Measurements from ENCODE around the gene CPNE8.

Gene CPNE8

DNA sequence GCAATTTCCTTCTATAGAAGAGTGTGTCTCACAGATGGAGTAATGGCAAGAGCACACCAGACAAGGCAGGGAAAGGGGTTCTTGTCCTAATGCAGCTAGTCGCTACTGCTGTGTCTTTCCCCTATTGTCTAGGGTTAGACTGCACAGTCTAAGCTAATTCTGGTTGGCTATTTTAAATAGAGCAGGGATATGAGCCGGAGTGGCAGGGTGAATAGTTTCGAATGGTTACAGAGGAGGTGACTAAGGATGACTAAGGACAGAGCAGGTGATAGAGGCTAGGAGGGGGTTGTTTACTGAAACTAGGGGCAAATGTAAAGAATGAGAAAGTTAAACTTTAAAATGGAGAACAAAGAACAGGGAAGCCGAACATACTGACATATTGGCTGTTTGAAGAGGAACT lies 25.6 kb upstream of the CPNE8 start:
- no peak overlapping the region for H3K4me3 ChIP-seq (ENCODE audit: low read depth, low read length)
- TF ChIP-seq, protein P1, sequence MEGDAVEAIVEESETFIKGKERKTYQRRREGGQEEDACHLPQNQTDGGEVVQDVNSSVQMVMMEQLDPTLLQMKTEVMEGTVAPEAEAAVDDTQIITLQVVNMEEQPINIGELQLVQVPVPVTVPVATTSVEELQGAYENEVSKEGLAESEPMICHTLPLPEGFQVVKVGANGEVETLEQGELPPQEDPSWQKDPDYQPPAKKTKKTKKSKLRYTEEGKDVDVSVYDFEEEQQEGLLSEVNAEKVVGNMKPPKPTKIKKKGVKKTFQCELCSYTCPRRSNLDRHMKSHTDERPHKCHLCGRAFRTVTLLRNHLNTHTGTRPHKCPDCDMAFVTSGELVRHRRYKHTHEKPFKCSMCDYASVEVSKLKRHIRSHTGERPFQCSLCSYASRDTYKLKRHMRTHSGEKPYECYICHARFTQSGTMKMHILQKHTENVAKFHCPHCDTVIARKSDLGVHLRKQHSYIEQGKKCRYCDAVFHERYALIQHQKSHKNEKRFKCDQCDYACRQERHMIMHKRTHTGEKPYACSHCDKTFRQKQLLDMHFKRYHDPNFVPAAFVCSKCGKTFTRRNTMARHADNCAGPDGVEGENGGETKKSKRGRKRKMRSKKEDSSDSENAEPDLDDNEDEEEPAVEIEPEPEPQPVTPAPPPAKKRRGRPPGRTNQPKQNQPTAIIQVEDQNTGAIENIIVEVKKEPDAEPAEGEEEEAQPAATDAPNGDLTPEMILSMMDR (IDR thresholded peaks at IDR 0.05; ENCODE audit: low read depth, low read length): no peak

DNA sequence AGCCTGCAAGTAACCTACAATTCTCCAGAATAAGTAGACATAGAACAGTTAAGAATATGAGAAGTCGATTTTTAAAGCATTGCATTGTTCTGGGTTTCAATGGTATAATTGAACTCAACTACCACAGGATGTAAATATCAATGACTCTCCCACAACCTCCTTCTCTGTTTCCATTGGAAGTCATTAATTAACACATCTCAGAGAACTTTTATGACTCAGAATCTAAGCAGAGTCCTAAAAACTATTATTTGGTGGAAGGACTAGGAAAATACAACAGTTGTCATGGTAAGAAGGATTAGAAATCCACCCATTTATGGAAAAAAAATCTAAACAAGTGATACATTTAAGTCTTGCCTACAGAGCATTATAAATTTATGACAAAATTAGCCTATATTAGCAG lies 21.1 kb upstream of the CPNE8 start:
- H3K4me3 ChIP-seq (ENCODE audit: low read depth, low read length): no peak overlapping the region
- TF ChIP-seq, protein P1 (IDR thresholded peaks at IDR 0.05; ENCODE audit: low read depth, low read length): no peak

DNA sequence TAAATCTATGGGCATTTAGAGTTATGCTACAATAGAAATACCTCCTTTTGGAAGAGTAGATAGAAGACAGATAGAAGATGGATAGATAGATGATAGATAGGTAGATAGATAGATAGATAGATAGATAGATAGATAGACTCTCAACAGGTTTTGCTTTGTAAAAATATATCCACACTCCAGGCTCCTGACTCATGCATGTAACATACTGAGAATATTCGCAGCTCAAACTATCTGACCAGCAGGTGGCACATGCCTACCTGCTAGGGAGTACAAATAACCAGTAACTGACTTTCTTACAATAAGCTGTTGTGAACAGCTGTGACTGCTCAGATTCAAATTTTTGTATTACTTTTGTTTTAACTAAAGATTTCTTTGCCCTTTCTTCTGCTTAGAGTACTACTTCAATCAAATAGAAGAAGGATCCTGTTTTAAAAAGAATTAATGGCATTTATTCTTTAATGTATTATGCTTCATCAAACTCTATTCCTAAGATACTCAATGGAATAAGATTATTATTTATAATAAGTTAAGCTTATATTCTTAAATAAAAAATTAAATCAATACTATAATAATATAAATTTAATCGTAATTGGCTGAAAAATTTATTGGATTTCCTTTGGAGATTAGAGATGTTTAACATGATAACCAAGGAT lies 15.8 kb upstream of the CPNE8 start:
- TF ChIP-seq, protein P1 (IDR thresholded peaks at IDR 0.05; ENCODE audit: low read depth, low read length): no peak
- H3K4me3 ChIP-seq (ENCODE audit: low read depth, low read length): no peak overlapping the region

DNA sequence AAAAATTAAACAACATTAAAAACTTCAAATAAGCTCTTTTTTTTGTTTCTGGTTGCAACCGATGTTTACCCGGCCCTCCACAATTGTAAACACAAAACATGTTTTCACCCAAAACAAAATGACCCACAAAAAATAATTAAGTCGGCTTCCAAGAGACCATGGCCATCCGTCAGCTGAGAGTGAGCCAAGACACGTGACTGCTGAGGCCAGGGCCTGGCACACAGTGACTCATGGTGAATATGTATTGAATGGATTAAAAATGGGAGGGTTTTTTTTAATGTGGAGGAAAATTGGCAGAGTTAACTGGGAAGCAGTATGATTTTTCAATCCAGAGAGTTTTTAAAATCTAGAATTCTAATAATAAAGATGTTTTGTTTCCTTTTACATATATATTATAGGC lies 13.8 kb upstream of the CPNE8 start:
- no peak overlapping the region for H3K4me3 ChIP-seq (ENCODE audit: low read depth, low read length)
- TF ChIP-seq, protein P1 (IDR thresholded peaks at IDR 0.05; ENCODE audit: low read depth, low read length): no peak

DNA sequence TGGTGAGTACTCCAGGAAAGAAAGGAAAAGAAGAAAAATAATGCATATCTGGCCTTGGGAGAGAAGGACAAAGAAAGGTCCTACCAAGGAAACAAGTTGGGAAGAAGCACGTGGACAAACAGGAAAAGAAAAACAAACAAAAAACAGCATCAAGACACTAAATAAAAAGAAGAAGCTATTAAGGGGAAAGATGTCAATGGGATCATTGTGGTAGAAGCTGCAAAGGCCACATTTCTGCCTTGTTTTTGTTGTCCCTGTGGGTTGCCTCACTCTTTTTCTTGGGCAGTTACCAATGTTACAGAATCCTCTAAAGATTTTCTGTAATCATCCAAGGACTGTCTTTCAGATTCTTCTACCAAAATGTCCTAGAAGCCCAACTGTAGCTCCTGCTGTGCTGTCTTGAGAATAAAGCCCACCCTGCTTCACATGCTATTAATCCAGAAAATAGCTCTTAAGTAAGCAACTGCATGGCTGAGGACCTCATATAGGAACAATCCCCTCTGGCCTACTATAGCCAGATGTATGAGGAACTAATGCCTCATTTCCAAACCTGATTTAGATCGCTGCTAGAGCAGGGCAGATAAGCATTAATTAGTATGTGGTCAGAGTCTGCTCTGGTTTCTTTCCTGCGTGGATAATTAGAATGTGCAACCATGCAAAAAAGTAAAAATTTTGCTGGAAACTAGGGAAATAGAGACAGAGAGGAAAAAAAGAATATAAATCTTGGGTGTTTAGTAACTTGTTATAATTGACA lies 10.2 kb upstream of the CPNE8 start:
- TF ChIP-seq, protein P1 (IDR thresholded peaks at IDR 0.05; ENCODE audit: low read depth, low read length): no peak
- H3K4me3 ChIP-seq (ENCODE audit: low read depth, low read length): no peak overlapping the region

DNA sequence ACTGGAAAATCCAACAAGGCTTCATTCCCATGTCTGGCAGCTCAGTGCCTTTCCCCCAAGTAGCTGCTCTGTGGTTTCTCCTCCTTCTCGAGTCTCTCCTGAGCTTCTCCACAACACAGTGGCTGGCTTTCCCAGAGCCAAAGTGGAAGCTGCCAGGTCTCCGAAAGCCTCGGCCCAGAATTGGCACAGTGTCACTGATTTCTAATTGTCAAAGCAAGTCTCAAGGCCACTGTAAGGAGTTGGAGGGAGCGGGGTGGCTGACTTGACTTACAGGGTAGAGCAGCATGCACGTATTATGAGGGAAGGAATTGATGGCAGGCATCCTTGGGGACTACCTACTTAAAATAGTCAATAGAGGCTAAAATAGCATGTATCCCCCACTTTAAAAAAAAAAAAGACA lies 6.7 kb upstream of the CPNE8 start:
- TF ChIP-seq, protein P1 (IDR thresholded peaks at IDR 0.05; ENCODE audit: low read depth, low read length): no peak
- H3K4me3 ChIP-seq (ENCODE audit: low read depth, low read length): no peak overlapping the region

DNA sequence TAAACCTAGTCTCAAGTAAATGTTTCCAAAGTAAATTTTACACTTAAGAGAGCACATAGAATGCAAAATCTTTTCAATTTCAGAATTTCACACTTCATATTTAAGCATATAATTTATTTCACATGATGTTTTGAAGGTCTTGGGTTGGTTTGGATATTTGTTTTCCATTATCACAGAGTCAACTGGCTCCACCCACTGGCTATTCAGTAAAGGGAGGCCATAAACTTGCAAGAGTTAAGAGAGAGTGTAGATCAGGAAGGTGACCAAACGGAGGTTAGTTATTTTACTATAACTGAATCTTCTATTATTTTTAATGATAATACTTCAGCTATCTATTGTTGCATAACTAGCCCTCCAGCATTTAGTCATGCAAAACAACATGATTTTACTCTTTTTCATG lies 6.2 kb upstream of the CPNE8 start:
- H3K4me3 ChIP-seq (ENCODE audit: low read depth, low read length): no peak overlapping the region
- TF ChIP-seq, protein P1 (IDR thresholded peaks at IDR 0.05; ENCODE audit: low read depth, low read length): no peak
